ENCODE data around the gene INPP5A.

- TF ChIP-seq POLR2A (IDR thresholded peaks at IDR 0.05) (no peak), CTCF (IDR thresholded peaks at IDR 0.05) (no peak), POLR2AphosphoS5 (IDR thresholded peaks at IDR 0.05) (no peak), EP300 (IDR thresholded peaks at IDR 0.05) (no peak)
These were observed 36.7 kb upstream of the INPP5A start for GRCh38 chr10:132500781-132501415.

Data from sigmoid colon (tissue), 4 donors.